ENCODE results near the gene ZNF365.
"Not testable (repeated sequence)": the region's sequence is repeated elsewhere in the genome, so short reads cannot be mapped to it uniquely, and the experiment has no call there.

Gene ZNF365

DNA sequence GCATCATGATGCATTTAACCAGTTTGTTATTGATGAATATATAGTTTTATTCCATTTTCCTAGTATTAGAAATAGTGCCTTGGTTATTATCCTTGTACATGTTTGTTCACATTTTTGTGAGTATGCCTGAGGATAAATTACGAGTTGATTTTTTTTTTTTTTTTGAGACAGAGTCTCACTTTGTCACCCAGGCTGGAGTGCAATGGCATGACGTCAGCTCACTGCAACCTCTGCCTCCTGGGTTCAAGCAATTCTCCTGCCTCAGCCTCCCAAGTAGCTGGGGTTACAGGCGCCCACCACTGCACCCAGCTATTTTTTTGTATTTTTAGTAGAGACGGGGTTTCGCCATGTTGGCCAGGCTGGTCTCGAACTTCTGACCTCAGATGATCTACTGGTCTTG is 4.7 kb downstream of the ZNF365 start:
- not testable (repeated sequence) for DNase-seq

- DNase-seq: no peak
Observed at GRCh38 chr10:62379394-62379793, 5.2 kb downstream of the ZNF365 start.

- DNase-seq: no peak
Observed at GRCh38 chr10:62380016-62380415, 5.8 kb downstream of the ZNF365 start.

GRCh38 chr10:62381385-62382102 is 7.4 kb downstream of the ZNF365 start:
- no peak for DNase-seq

- no peak for DNase-seq
Observed at GRCh38 chr10:62382831-62383230, 8.7 kb downstream of the ZNF365 start.

DNA sequence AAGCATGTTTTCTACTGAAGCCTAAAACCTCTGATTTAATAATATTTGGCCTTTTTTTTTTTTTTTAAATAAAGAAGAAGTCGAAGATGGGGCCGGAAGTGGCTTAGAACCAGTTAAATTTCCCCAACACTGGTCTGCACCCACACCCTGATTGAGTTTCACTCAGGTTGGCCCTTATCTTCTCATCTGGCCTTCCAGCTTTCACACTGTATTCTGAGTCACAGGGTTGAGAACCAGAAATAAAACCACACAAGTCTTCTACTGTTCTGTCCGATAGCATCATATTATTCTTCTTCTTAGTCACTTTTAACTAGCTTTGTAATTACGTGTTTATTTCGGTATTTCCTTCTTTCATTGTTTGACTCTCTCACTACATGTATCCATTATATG is 9.9 kb downstream of the ZNF365 start:
- DNase-seq: no peak

GRCh38 chr10:62384447-62385081 is 10.4 kb downstream of the ZNF365 start:
- no peak for DNase-seq

DNA sequence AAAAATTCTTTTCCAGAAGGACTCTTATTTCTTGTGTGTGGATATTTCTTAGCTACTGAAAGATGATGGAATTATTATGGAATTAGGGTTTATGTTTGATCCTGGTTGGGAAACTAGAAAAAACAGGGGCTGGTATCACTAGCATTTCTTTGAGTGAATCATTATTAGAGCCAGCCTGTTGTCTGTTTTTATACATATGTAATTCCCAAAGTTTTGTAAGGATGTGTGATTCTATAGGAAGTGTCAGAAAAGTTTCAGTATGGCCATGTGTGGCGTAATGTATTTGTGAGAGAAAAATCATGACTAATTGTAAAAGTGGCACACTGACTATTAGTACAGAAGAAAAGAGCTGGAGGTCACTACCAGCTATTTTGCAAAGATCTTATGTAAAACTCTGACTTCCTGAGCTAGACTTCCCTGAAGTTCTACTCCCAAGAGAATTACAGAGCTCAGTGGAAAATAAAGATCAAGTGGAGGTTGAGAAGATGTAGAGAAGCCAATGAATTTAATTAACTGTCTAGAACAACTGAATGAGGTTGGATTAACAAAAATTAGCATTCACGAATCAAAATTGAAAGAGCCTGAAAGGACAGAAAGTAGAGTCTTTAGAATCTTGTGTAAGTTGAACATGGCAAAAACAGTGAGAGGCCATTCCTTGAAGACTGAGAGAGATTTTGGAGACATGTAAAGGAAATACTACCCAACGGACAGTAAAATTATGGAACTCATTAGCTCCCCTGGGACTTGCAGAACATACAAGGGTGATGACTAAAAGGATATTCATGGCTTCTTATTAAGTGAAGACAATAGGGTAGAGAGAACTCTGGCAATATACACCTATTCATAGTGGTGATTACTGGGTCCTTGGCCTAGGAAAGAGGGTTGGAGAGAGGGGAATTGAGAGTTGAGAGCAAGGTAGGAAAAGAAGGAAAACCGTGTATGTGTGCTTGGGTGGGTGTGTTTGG is 12.5 kb downstream of the ZNF365 start:
- DNase-seq: no peak

GRCh38 chr10:62388328-62388727 is 14.2 kb downstream of the ZNF365 start:
- DNase-seq: no peak

DNA sequence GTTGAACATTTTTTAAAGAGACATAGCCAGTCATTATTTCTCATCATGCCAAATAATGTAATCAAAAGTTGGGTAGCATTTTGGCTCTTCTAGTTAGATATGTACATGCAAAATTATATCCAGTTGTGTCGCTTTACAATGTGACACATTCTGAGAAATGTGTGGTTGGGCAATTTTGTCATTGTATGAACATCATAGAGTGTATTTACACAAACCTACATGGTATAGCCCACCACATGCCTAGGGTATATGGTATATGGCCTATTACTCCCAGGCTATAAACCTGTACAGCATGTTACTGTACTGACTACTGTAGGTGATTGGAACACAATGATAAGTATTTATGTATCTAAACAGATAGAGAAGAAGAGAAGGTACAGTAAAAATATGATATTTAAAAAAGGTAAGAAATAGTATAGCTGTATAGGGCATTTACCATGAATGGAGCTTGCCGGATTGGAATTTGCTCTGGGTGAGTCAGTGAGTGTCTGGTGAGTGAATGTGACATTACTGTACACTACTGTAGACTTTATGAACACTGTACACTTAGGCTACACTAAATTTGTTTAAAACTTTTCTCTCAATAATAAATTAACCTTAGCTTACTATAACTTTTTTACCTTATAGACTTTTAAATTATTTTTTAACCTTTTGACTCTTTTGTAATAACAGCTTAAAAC is 16.5 kb downstream of the ZNF365 start:
- DNase-seq: no peak

DNA sequence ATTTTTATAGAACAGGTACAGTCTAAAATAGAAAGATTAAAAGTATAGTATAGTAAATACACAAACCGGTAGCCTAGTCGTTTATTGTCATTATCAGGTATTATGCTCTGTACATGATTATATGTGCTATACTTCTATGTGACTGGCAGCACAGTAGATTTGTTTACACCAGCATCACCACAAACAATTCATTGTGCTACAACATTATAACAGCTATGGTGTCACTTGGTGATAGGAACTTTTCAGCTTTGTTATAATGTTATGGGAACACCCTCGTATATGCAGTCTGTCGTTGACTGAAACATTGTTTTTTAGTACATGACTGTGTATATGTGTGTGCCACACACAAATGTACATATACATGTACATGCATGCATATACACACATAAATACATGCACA is 19.1 kb downstream of the ZNF365 start:
- no peak for DNase-seq

DNA sequence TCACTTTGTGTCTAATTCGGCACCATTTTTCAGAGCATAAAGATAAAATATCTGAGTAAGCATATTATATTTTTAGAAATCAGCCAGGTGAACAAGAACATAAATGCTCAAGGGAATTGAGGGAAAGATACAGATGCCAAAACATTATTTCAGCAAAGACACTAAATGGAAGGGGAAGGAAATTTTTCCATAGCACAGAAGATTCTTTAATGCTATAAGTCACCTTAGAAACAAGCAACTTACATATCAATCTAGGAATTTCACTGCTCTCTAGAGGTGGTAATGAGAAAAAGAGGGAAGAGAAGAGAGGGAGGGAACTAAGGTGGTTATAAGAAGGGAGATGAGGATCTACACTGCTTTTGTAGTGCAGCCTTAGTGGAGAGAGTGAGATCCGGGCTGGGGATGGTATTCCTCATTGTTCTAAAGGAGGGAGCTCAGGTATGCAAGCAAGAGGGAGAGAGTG is 20.4 kb downstream of the ZNF365 start:
- DNase-seq: no peak

DNA sequence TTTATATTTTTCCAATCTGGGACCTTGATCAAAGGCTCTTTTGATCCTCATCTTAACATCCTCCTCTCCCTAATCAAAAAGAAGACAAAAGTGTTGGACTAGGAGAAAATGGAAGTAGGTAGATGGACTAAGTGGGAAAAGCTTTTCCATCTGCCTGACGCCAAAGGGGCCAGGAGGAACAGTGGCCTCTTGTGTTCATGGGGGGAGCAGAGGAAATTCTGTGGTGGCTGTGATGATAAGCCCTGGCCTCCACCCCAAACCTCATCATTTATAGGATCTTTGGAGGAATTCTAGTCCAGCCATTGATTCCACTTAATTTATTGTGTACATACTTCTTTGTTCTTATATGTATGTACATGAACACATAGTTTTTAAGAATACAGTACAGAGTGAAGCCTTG is 21.7 kb downstream of the ZNF365 start:
- no peak for DNase-seq

GRCh38 chr10:62396864-62397263 is 22.7 kb downstream of the ZNF365 start:
- DNase-seq: no peak

- DNase-seq: no peak
Observed at GRCh38 chr10:62399211-62399610, 25.0 kb downstream of the ZNF365 start.

GRCh38 chr10:62402508-62402907 is 28.3 kb downstream of the ZNF365 start:
- DNase-seq: no peak

GRCh38 chr10:62410528-62410927 is 36.4 kb downstream of the ZNF365 start:
- DNase-seq: not testable (repeated sequence)

GRCh38 chr10:62410934-62411333 is 36.8 kb downstream of the ZNF365 start:
- not testable (repeated sequence) for DNase-seq

GRCh38 chr10:62413048-62413447 is 38.9 kb downstream of the ZNF365 start:
- DNase-seq: no peak

- DNase-seq: no peak
Observed at GRCh38 chr10:62413652-62414051, 39.5 kb downstream of the ZNF365 start.

DNA sequence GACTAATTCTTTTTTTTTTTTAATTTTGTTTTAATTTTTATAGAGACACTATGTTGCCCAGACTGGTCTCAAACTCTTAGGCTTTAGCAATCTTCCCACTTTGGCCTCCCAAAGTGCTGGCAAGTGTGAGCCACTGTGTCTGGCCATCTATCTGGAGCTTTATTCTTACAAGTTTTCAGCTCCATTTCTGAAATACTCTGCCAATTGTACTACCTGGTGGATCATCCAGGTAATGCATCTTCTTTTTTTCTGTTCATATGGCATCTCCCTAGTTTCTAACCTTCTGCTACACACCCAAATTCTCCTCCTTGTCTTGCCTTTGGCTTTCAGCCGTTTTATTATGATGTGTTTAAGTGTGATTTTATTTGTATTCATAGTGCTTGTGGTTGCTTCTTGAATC is 40.2 kb downstream of the ZNF365 start:
- no peak for DNase-seq

- DNase-seq: no peak
Observed at GRCh38 chr10:62422068-62422590, 48.0 kb downstream of the ZNF365 start.

- no peak for DNase-seq
Observed at GRCh38 chr10:62424026-62424425, 49.9 kb downstream of the ZNF365 start.

All from RPMI8226 (cell line).